COLO829 (cell line): Measurements from ENCODE around the gene MRAP.

ENCODE experiments used
- DNase-seq: peaks from one replicate; pipeline ENCODE4 v3.0.0; 2012; ENCODE audit warnings: low spot score

The MRAP gene

DNA sequence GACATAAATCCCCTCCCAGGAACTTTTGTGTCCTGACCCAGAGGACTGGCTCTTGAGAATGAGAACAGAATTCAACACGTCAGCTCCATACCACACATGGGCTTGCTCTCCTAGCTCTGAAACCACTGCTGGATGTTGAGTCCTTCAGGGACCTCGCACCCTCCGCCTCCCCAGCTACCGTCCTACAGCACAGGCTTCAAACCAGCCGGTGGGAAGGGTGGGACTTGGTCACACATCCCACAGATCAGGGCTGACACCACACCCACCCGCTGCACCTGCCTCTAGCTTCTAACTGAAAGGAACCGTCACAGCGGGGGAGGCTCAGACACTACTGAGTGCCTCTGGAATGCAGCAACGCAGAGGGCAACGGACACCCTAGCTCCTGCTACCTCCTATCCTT lies 24.0 kb downstream of the MRAP start:
- DNase-seq: no peak

DNA sequence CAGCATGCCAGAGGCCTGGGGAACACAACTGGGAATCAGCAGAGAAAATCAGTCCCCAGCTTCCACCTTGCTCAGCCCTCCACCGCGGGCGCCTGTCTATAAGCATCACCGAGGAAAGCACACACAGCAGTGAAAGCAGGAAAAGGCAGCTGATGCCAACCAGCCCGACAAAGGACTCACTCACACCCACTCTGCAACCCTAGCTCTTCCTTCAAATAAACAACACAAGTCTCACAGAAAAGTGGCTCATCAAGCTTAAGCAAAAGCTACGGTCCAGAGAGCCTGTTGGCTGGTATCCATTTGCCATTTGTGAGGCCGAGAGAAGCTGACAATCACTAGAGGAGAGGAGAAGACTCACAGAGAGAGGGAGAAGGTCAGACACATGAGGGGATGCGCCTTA lies 27.1 kb downstream of the MRAP start:
- no peak for DNase-seq

DNA sequence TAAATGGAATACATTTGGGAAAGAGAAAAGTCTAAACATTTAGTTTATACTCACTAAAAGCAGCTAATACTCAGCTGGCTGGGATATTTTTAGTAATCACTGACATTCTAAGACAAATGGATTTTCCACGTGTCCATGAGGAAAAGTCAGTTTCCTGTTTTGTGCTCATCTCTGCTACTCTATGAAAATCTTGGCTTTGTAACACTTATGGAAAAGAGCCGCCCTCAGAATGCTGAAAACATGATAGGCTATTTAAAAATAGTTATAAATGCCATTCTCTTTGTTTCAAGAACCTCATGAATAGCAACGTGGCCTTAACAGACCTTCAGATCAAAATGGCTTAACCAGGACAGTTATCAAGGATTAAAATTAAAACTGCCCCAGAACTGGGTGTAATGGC lies 29.9 kb downstream of the MRAP start:
- DNase-seq: peak; percentile 60

DNA sequence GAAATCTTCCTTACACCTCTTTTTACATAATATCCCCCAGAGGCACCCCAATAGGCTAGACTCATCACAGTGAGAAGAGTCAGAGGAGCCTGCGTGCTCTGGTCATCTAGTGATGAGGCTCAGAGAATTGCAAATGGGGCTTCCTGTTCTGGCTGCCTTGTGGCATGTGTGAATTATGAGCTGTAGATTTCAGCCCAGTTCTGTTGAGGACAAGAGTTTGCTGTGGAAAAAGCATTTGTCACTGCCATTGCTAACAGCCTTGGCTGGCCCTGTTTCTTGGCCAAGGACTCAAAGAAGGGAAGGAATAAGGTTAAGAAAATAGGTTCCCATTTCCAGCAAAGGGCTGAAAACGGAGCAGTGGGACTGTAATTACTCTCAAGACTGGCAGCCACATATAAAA lies 30.7 kb downstream of the MRAP start:
- no peak for DNase-seq

DNA sequence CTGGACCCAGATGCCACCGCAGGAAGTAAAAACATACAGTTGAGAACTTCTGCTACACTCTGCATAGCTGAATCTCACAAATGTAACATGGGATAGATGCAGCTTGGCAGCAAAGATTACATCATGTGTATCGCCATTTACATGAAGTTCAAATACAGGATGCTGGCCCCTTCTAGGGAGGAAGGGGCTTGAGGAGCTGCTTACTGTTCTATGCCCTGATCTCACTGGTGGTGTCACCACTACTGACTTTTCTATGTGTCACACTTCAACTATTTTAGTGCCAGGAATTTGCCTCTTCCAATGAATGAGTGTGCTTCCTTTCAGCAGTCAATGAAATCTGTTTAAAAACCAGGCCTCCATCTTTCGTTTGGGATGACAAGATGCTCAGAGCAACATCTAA lies 31.1 kb downstream of the MRAP start:
- DNase-seq: no peak

- DNase-seq: peak; percentile 82
Observed at GRCh38 chr21:32330784-32331311, 32.2 kb downstream of the MRAP start.

GRCh38 chr21:32331444-32332305 lies 33.0 kb downstream of the MRAP start:
- DNase-seq: no peak

GRCh38 chr21:32332463-32332951 lies 33.9 kb downstream of the MRAP start:
- no peak for DNase-seq

DNA sequence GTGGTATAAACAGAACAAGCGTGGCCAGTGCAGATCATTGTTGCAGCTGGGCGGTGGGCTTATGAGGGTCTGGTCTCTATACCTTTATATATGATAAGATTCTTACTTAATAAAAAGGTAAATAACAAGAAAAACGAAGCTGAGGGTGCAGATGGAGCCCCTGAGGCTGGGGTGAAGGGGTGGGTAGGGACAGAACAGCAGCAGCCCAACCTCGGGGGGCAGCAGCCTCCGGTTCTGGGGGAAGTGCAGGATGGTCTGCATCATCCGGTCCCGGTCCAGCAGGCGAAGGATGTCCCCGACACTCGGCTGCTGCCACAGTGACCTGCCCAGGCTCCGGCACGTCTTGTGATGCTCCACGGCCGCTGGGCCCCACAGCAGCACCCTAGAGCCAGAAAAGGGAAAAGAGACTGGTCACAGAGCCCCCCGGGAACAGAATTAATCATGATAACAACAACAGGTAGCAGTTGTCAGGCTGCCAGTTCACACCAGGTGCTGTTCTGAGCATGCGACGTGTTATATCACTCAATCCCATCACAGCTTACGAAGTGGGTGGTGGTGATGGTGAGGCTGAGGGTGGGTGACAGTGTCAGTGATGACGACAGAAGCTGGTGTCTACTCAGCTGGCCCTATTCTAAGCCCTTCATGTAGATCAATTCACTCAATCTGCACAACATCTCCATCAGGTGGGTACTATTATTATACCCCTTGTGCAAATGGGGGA lies 35.5 kb downstream of the MRAP start:
- DNase-seq: no peak

GRCh38 chr21:32334980-32335531 lies 36.4 kb downstream of the MRAP start:
- peak; percentile 27 for DNase-seq

DNA sequence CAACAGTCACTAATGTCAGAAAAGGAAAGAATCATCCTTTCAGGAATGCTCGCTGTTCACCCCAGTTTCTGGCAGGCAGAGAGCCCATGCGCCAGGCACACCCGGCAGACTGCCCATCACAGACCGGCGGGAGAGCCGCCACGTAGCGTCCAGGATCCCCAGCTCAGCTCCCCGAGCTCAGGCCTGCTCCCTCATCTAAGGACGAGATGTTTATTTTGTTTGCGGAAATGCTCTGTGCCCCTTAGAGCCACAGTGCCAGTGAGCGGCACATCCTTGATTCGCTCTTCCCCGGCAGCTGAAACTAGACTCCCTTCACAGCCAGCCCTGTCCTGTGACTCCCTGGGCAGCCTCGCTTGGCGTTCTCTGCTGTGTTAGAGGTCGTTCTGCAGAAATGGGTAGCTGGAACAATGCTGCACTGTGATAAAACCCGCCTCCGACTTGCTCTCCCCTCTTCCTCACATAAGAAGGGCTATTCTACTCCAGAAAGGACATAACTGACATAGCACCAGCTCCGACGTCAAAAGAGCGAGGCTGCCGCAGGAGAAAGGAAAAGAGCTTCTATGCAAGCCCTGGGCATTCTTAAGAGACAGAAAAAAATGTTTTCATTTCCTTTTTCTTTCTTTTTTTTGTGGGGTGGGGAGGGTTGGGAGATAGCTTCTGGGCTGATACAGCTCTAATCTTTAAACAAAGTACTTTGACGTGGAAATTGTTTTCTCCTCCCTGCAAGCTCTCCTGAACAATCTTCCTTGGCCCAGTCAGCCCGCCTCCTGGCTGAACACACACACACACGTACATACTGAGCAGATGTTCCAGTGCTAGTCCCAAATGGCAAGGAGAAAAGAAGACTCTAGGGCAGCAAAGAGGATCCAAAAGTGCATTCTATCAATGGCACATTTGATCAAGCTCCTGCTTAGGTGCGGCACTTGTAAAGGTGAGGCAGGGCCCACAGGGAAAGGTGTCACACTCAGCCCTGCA lies 37.2 kb downstream of the MRAP start:
- peak; percentile 91 for DNase-seq

DNA sequence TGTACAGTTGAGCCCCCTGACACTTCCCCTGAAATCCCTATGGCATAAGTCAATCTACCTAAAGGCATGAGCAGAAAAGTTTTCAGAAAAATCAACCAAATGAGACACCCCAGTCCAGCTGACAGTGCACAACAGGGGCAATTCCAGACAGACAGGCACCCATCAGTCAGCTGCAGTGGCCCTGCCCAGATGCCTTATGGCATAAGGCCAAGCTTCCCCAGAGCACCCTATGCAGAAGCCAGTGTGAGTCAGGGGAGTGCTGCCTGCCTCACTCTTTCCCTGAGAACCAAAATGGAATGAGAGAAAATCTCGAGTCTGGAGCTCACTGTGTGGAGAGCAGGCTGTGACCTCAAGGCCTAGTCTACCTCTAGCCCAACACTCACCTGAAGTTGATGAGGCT lies 38.1 kb downstream of the MRAP start:
- DNase-seq: peak; percentile 86

DNA sequence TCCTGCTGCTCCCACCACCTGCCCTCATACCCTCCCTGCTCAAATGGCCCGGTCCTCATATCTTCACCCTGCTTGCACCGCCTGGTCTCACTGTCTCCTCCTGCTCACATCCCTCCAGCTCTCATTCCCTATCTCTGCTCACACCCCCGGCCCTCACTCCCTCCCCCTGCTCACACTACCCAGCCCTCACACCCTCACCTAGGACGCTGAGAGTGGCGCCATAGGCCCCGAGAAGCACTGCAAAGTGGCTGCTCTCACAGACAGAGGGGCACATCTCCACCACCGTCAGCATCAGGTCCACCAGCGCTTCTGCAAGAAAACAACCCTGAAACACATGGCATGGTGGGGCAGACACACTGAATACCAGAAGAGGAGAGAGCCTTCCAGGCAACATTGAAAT lies 38.6 kb downstream of the MRAP start:
- no peak for DNase-seq

- DNase-seq: no peak
Observed at GRCh38 chr21:32338209-32338921, 39.7 kb downstream of the MRAP start.

GRCh38 chr21:32340863-32341848 lies 42.5 kb downstream of the MRAP start:
- DNase-seq: no peak

DNA sequence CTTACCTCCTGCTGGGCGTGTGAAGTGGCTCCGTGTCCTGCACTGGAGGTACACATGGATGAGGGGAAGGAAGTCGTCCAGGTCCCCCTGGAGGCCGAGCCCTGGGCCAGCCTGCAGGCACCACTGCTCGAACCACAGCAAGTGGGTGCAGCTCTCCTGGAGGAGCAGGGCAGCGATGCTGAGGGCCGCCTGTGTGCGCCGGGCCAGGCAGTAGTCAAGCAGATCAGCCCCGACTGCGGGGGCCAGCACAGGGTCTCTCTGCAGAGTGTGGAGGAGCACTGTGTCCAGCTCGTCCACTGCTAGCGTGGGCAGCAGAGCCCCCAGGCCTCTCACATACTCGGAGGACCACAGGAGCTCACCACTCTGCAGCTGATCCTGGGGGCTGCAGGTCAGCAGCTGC lies 48.3 kb downstream of the MRAP start:
- no peak for DNase-seq

DNA sequence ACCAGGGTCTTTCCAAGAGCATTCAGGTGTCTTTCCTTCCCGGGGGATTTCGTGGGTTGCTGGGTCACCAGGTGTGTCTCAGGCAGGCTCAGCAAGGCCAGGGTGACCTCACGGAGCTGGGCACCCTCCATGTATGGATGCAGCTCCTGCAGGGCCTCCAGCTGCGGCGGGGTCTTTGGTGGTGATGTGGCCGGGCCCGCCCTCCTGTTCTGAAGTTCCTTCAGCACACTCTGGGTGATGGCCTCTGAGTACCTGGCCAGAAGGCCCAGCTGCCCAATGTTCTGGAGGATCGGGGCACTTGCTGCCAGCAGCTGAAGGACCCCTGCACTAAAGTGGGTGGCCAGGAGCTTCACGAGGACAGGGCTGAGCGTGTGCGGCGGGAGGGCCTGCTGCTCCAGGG lies 48.7 kb downstream of the MRAP start:
- DNase-seq: no peak

GRCh38 chr21:32347977-32348376 lies 49.3 kb downstream of the MRAP start:
- DNase-seq: no peak

DNA sequence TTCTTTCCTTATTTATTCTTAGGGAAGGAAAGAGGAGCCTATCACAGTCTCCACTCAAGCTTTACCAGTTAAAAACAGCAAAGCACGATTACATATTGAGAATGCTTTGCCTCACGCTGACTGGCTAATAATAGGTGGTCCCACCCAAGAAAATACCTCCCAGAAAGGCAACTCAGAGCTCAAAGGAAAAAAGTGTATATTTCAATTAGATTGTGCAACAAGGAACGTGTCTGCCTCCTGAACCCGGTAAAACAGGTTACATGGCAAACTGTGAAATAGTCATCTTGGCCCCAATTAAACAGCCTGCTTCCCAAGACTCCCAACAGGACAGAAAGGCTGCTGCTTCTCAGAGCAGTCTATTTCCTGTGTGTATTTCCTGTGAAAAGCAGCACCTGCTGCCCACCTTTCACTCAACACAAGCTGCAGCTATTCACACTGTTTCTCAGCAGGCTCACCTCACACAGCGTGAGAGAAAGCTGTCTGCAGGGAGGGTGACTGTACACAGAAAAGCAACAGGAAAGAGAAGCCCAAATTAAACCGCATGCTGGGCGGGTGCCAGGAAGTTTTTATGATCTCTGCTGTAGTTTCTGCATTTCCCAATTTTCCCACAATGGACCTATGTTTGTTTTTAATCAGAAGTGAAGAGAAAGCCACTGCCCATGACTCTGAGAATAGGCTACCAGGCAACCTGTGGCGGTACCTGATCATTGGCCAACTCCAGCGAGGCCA lies 50.1 kb downstream of the MRAP start:
- DNase-seq: no peak
